Gastrocnemius medialis (tissue), 4 donors: ENCODE measurements around the gene SIN3B. TPM values are rescaled to one million over a fixed set of nuclear protein-coding genes. Genes with fewer than 3 reads are reported as not detected.

ENCODE experiments used
- ATAC-seq, 2 donors: fragments of 150-250 bp; one replicate each; pipeline ENCODE4 v1.9.1; 2016
- DNase-seq, 2 donors: peaks; one replicate each; pipeline ENCODE4 v3.0.0-alpha.2; 2019
- H3K27ac ChIP-seq, 4 donors: fragments of 200-600 bp; sonication (generic); 1 replicate in 1 of 4; 2 replicates in 3 of 4; pipeline ENCODE4 v1.5.1; 2016 to 2018; ENCODE audit warnings: mild to moderate bottlenecking in 2 of 4, moderate library complexity in 1 of 4
- H3K27me3 ChIP-seq, 3 donors: fragments of 200-600 bp; sonication (generic) in 2 of 3; 1 replicate in 1 of 3; 2 replicates in 2 of 3; pipeline versions ENCODE4 v1.5.1 to v1.6.0; 2016 to 2019; ENCODE audit warnings: mild to moderate bottlenecking in 1 of 3, moderate library complexity in 1 of 3
- H3K36me3 ChIP-seq, 2 donors: fragments of 200-600 bp; sonication (generic) in 1 of 2; one replicate each; pipeline ENCODE4 v1.5.1; 2017 to 2018
- H3K4me1 ChIP-seq, 2 donors: fragments of 200-600 bp; sonication (generic) in 1 of 2; one replicate each; pipeline ENCODE4 v1.5.1; 2016 to 2017; ENCODE audit warnings: mild to moderate bottlenecking in 2 of 2
- H3K4me3 ChIP-seq, 4 donors: fragments of 200-600 bp; sonication (generic) in 3 of 4; 1 replicate in 1 of 4; 2 replicates in 3 of 4; pipeline ENCODE4 v1.5.1; 2016 to 2019; ENCODE audit warnings: mild to moderate bottlenecking in 2 of 4
- H3K9me3 ChIP-seq, 3 donors: fragments of 200-600 bp; sonication (generic) in 2 of 3; 1 replicate in 1 of 3; 2 replicates in 2 of 3; pipeline ENCODE4 v1.5.1; 2016 to 2019
- CTCF ChIP-seq, 5 experiments: fragments of 450-650 bp in 3 of 5; fragments of 200-600 bp in 2 of 5; sonication (generic) in 2 of 5; IDR thresholded peaks in 4 of 5; conservative IDR thresholded peaks in 1 of 5; 1 replicate in 4 of 5; 2 replicates in 1 of 5; pipeline ENCODE4 v1.5.1; 2016 to 2019; ENCODE audit warnings: antibody characterized with exemption in 5 of 5, mild to moderate bottlenecking in 3 of 5, moderate library complexity in 3 of 5
- POLR2A ChIP-seq, 2 donors: fragments of 450-650 bp; IDR thresholded peaks; one replicate each; pipeline ENCODE4 v1.6.1; 2017; ENCODE audit warnings: antibody characterized with exemption in 2 of 2, mild to moderate bottlenecking in 2 of 2, moderate library complexity in 2 of 2
- in situ Hi-C, 4 donors: fragments of 200-750 bp; cut with MboI; loops; one replicate each; pipeline versions ENCODE4 v1.15.0 to v1.8.0; 2017; ENCODE audit warnings: low sequenced_read_pairs in 4 of 4
- intact Hi-C: fragments of 100-400 bp; cut with DNase I; formaldehyde crosslinking; loops from one replicate; pipeline ENCODE4 v1.15.1; 2023; ENCODE audit warnings: low total_unique reads
- total RNA-seq, 4 donors: library from RNA; depleted of rRNA; stranded (reverse); fragments of >200 nt; gene quantifications; one replicate each; pipeline versions ENCODE4 v1.1.0 to v1.2.3, GENCODE V29; 2016

The SIN3B gene
- total RNA-seq, result 10 to 100 TPM; 11.6 to 15.2 (median 14.3) TPM

- peak; percentile 69 to 78 for DNase-seq
- Histone ChIP-seq H3K27ac (peak within 1 kb of the TSS; percentile 84 to 90 (median 86)), H3K4me3 (peak within 1 kb of the TSS; percentile 64 to 96 (median 80)), H3K9me3 (no peaks in the 10 kb centered on the region), H3K36me3 (peaks cover 0 to 31% of the 10 kb centered on the region in 2 donors), H3K27me3 (no peaks in the 10 kb centered on the region), H3K4me1 (peaks cover 18 to 25% of the 10 kb centered on the region in 2 donors)
- ATAC-seq, result peak; percentile 94 to 95
- in situ Hi-C loops, result loop anchor here in 1 of 4 donors (25.0 kb wide), 1 partner anchor 267 kb away; the partner anchor contains the start of gene SLC35E1
- intact Hi-C loops, result loop anchor here (10.0 kb wide), 1 partner anchor 224 kb away; no protein-coding TSS in a partner anchor
- TF ChIP-seq CTCF (IDR thresholded peaks at IDR 0.05 in 4 of 5, conservative IDR thresholded peaks at IDR 0.05 in 1 of 5) (peak in 1 of 5 experiments; percentile 9), POLR2A (IDR thresholded peaks at IDR 0.05) (peak; percentile 59 to 72)
Measured at GRCh38 chr19:16829010-16829821, at the start of gene SIN3B. SIN3B (plus strand) TSS chr19:16829398; CDS start chr19:16829421, 23 bp downstream.

- DNase-seq, result no peak
- no peak for ATAC-seq
- Histone ChIP-seq H3K27me3 (no peaks in the 10 kb centered on the region), H3K4me1 (no peaks in the 10 kb centered on the region), H3K9me3 (no peaks in the 10 kb centered on the region), H3K27ac (no peak overlapping the region), H3K4me3 (no peak overlapping the region), H3K36me3 (no peaks in the 10 kb centered on the region)
- in situ Hi-C loops, result loop anchor here in 1 of 4 donors (10.0 kb wide), 1 partner anchor 275 kb away; no protein-coding TSS in a partner anchor
- TF ChIP-seq CTCF (IDR thresholded peaks at IDR 0.05 in 4 of 5, conservative IDR thresholded peaks at IDR 0.05 in 1 of 5) (no peak), POLR2A (IDR thresholded peaks at IDR 0.05) (no peak)
- intact Hi-C loops, result no loop called here
Measured at GRCh38 chr19:16779539-16780163, 49.5 kb upstream of the SIN3B start.

- Histone ChIP-seq H3K4me1 (no peaks in the 10 kb centered on the region), H3K27me3 (no peaks in the 10 kb centered on the region), H3K27ac (no peak overlapping the region), H3K9me3 (no peaks in the 10 kb centered on the region), H3K4me3 (no peak overlapping the region), H3K36me3 (no peaks in the 10 kb centered on the region)
- DNase-seq, result no peak
- in situ Hi-C loops (no loop called here), intact Hi-C loops (no loop called here)
- TF ChIP-seq POLR2A (IDR thresholded peaks at IDR 0.05), result no peak
- no peak for TF ChIP-seq CTCF (IDR thresholded peaks at IDR 0.05 in 4 of 5, conservative IDR thresholded peaks at IDR 0.05 in 1 of 5)
- no peak for ATAC-seq
Measured at GRCh38 chr19:16782719-16783118, 46.5 kb upstream of the SIN3B start.

GRCh38 chr19:16788479-16788878 is 40.7 kb upstream of the SIN3B start:
- ATAC-seq (no peak), DNase-seq (no peak)
- Histone ChIP-seq H3K27ac (no peak overlapping the region), H3K4me3 (no peak overlapping the region), H3K27me3 (no peaks in the 10 kb centered on the region), H3K36me3 (no peaks in the 10 kb centered on the region), H3K4me1 (no peaks in the 10 kb centered on the region), H3K9me3 (peaks cover 0 to 5% (median 0%) of the 10 kb centered on the region in 3 donors)
- intact Hi-C loops, result no loop called here
- TF ChIP-seq POLR2A (IDR thresholded peaks at IDR 0.05) (no peak), CTCF (IDR thresholded peaks at IDR 0.05 in 4 of 5, conservative IDR thresholded peaks at IDR 0.05 in 1 of 5) (no peak)
- in situ Hi-C loops, result no loop called here
